Measurements from ENCODE around the gene PHYHIPL. TPM values are rescaled to one million over a fixed set of nuclear protein-coding genes. Genes with fewer than 3 reads are reported as not detected.

Gene PHYHIPL
- total RNA-seq, 1 experiment from 2014 or later = not detected

- H3K36me3 ChIP-seq (ENCODE audit: low read depth, low read length) = no peaks in the 10 kb centered on the region
- POLR2A ChIA-PET (ENCODE audit: unreplicated experiment) = no interaction called here
These were observed 46.6 kb upstream of the PHYHIPL start for GRCh38 chr10:59129867-59130266.

DNA sequence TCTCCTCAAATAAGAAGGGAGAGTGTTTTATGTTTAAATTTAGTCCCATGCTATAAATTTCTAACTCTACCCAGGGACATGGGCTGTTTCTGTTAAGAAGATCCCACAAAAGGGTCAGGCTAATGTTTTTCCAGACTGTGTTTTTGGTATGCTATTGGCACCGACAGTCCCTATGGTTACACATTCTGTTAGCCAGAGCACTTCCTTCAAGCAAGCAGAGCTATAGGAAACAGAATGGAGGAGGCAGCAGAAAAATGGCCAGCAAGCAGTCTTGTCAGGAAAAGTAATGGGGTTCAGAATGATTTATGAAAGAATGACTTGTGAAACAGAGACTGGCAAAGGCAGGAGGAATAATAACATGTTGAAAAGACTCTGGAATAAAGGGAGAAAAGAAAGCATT is 44.8 kb upstream of the PHYHIPL start:
- H3K4me1 ChIP-seq (ENCODE audit: insufficient read depth, low read length) = no peaks in the 10 kb centered on the region
- H3K4me3 ChIP-seq (ENCODE audit: low read length) = no peak overlapping the region
- no peak for ATAC-seq
- H3K27ac ChIP-seq (ENCODE audit: low read length) = no peak overlapping the region
- intact Hi-C loops (cut with micrococcal nuclease) = no loop called here
- no peak overlapping the region for H2AFZ ChIP-seq (ENCODE audit: low read length)
- no peaks in the 10 kb centered on the region for H3F3A ChIP-seq (ENCODE audit: low read length, unreplicated experiment)
- no peaks in the 10 kb centered on the region for H4K20me1 ChIP-seq (ENCODE audit: low read length)
- H3K9ac ChIP-seq (ENCODE audit: low read length) = no peak overlapping the region
- no peaks in the 10 kb centered on the region for H3K9me2 ChIP-seq (replicated peaks; ENCODE audit: low read length)
- CTCF ChIA-PET = no interaction called here
- POLR2A ChIA-PET (ENCODE audit: unreplicated experiment) = no interaction called here
- peaks cover 44% of the 10 kb centered on the region for H3K27me3 ChIP-seq (ENCODE audit: low read length)
- DNase-seq = no peak
- no peak overlapping the region for H3K4me2 ChIP-seq (ENCODE audit: low read length)
- no TSS peak for BruUV-seq (replicated peaks)
- H3K36me3 ChIP-seq (ENCODE audit: low read depth, low read length) = no peaks in the 10 kb centered on the region
- H3K79me2 ChIP-seq (ENCODE audit: low read length) = no peaks in the 10 kb centered on the region
- TF ChIP-seq, protein P1, sequence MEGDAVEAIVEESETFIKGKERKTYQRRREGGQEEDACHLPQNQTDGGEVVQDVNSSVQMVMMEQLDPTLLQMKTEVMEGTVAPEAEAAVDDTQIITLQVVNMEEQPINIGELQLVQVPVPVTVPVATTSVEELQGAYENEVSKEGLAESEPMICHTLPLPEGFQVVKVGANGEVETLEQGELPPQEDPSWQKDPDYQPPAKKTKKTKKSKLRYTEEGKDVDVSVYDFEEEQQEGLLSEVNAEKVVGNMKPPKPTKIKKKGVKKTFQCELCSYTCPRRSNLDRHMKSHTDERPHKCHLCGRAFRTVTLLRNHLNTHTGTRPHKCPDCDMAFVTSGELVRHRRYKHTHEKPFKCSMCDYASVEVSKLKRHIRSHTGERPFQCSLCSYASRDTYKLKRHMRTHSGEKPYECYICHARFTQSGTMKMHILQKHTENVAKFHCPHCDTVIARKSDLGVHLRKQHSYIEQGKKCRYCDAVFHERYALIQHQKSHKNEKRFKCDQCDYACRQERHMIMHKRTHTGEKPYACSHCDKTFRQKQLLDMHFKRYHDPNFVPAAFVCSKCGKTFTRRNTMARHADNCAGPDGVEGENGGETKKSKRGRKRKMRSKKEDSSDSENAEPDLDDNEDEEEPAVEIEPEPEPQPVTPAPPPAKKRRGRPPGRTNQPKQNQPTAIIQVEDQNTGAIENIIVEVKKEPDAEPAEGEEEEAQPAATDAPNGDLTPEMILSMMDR (conservative IDR thresholded peaks at IDR 0.05; ENCODE audit: low read depth, low read length) = no peak
- TF ChIP-seq EZH2 (IDR thresholded peaks at IDR 0.05; ENCODE audit: low read length, unreplicated experiment) (no peak), EZH2phosphoT487 (IDR thresholded peaks at IDR 0.05; ENCODE audit: borderline replicate concordance, low read length) (no peak)
- no peaks in the 10 kb centered on the region for H3K9me3 ChIP-seq (ENCODE audit: low read length)

More at GRCh38 chr10:59129867-59130266, 46.6 kb upstream of the PHYHIPL start:
- Histone ChIP-seq H3K9ac (ENCODE audit: low read length) (no peak overlapping the region), H3F3A (ENCODE audit: low read length, unreplicated experiment) (no peaks in the 10 kb centered on the region), H3K4me3 (ENCODE audit: low read length) (no peak overlapping the region), H3K79me2 (ENCODE audit: low read length) (no peaks in the 10 kb centered on the region), H3K9me3 (ENCODE audit: low read length) (no peaks in the 10 kb centered on the region), H3K27ac (ENCODE audit: low read length) (no peak overlapping the region), H4K20me1 (ENCODE audit: low read length) (no peaks in the 10 kb centered on the region), H3K4me1 (ENCODE audit: insufficient read depth, low read length) (no peaks in the 10 kb centered on the region), H3K4me2 (ENCODE audit: low read length) (no peak overlapping the region), H3K27me3 (ENCODE audit: low read length) (peaks cover 50% of the 10 kb centered on the region), H3K9me2 (replicated peaks; ENCODE audit: low read length) (no peaks in the 10 kb centered on the region), H2AFZ (ENCODE audit: low read length) (no peak overlapping the region)
- DNase-seq (no peak), ATAC-seq (no peak)
- BruUV-seq (replicated peaks) = no TSS peak
- CTCF ChIA-PET = no interaction called here
- intact Hi-C loops (cut with micrococcal nuclease) = no loop called here
- TF ChIP-seq EZH2 (IDR thresholded peaks at IDR 0.05; ENCODE audit: low read length, unreplicated experiment) (no peak), EZH2phosphoT487 (IDR thresholded peaks at IDR 0.05; ENCODE audit: borderline replicate concordance, low read length) (no peak)
- TF ChIP-seq, protein P1 (conservative IDR thresholded peaks at IDR 0.05; ENCODE audit: low read depth, low read length) = no peak

DNA sequence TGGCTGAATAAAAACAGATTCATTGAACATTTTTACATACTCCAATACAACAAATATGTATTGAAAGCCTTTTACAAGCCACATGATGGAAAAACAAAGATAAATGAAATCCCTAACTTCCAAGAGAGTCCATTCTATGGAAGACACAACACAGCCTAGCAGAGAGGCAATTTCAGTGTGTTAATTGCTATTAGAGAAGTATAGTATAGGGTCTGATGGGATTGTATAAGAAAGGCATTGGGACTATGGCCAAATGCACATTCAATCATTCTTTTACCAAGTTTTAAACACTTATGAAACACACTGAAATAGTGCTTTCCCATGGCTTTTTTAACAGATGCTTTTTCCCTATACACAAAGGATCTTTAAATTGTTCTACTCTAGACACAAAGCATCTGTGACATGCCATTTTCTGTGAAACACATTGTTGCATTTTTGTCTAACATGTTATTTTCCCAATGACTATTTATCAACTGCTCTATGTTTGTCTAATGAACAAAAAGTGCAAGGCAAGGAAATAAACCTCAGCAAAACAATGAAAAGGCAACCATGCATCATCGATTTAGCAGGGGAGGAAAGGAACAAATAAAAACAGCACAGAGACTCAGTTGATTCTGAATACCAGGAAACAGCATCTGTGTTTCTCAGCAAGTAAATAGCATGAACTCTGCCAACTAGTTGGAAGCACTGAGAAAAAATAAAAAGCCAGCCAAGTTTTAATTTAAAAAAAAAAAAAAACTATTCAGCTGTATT is 42.4 kb upstream of the PHYHIPL start:
- no peaks in the 10 kb centered on the region for H3F3A ChIP-seq (ENCODE audit: low read length, unreplicated experiment)
- POLR2A ChIA-PET (ENCODE audit: unreplicated experiment) = no interaction called here
- intact Hi-C loops (cut with micrococcal nuclease) = no loop called here

More for the DNA sequence above, 42.4 kb upstream of the PHYHIPL start:
- peaks cover 51% of the 10 kb centered on the region for H3K27me3 ChIP-seq (ENCODE audit: low read length)
- no peaks in the 10 kb centered on the region for H3K9me3 ChIP-seq (ENCODE audit: low read length)
- DNase-seq (no peak), ATAC-seq (no peak)
- TF ChIP-seq EZH2phosphoT487 (IDR thresholded peaks at IDR 0.05; ENCODE audit: borderline replicate concordance, low read length) (no peak), EZH2 (IDR thresholded peaks at IDR 0.05; ENCODE audit: low read length, unreplicated experiment) (no peak)
- TF ChIP-seq, protein P1 (conservative IDR thresholded peaks at IDR 0.05; ENCODE audit: low read depth, low read length) = no peak
- H2AFZ ChIP-seq (ENCODE audit: low read length) = no peak overlapping the region
- H3K27ac ChIP-seq (ENCODE audit: low read length) = no peak overlapping the region
- H3K36me3 ChIP-seq (ENCODE audit: low read depth, low read length) = no peaks in the 10 kb centered on the region
- CTCF ChIA-PET = no interaction called here
- H3K9ac ChIP-seq (ENCODE audit: low read length) = no peak overlapping the region
- H3K9me2 ChIP-seq (replicated peaks; ENCODE audit: low read length) = no peaks in the 10 kb centered on the region
- BruUV-seq (replicated peaks) = no TSS peak
- H4K20me1 ChIP-seq (ENCODE audit: low read length) = no peaks in the 10 kb centered on the region
- no peaks in the 10 kb centered on the region for H3K4me1 ChIP-seq (ENCODE audit: insufficient read depth, low read length)
- no peak overlapping the region for H3K4me2 ChIP-seq (ENCODE audit: low read length)
- no peaks in the 10 kb centered on the region for H3K79me2 ChIP-seq (ENCODE audit: low read length)
- H3K4me3 ChIP-seq (ENCODE audit: low read length) = no peak overlapping the region

Measured in PC-3 (cell line).